Panc1 (cell line): Measurements from ENCODE around the gene VMO1. TPM values are rescaled to one million over a fixed set of nuclear protein-coding genes. Genes with fewer than 3 reads are reported as not detected.

Experiments
- ATAC-seq: fragments of 200-7000 bp; cut with Tn5 transposase; 2 replicates; pipeline ENCODE4 v1.9.1; 2020; ENCODE audit warnings: mild to moderate bottlenecking, moderate library complexity
- BruUV-seq: library from RNA; stranded (reverse); fragments of 400-500 nt; replicated peaks from 2 replicates; lab custom pipeline; 2021; lab: Mats Ljungman, UMichigan
- CTCF ChIA-PET: fragments of 300-600 bp; sonication (Branson Sonifier 250); formaldehyde crosslinking; loops from one replicate; lab custom pipeline; 2022; ENCODE audit warnings: antibody characterized with exemption; lab: Charles Lee
- POLR2A ChIA-PET: fragments of 300-600 bp; sonication (Branson Sonifier 250); formaldehyde crosslinking; loops from one replicate; lab custom pipeline; 2022; ENCODE audit warnings: antibody characterized with exemption; lab: Charles Lee
- DNase-seq: peaks from one replicate; pipeline ENCODE4 v3.0.0-alpha.2; 2010; ENCODE audit warnings: low read depth, low spot score
- H3K27ac ChIP-seq: 2 replicates; pipeline ENCODE4 v1.5.1; 2011; ENCODE audit warnings: mild to moderate bottlenecking, low read length, inconsistent platforms
- H3K27me3 ChIP-seq: fragments of 200-500 bp; sonication (Bioruptor generic); 2 replicates; pipeline ENCODE4 v1.6.0; 2014; ENCODE audit warnings: low read length, inconsistent platforms; ENCODE audit not compliant: control insufficient read depth, insufficient read depth
- H3K36me3 ChIP-seq: fragments of 200-500 bp; sonication (Bioruptor generic); 2 replicates; pipeline ENCODE4 v1.5.1; 2014; ENCODE audit warnings: inconsistent platforms, mild to moderate bottlenecking, low read length, moderate library complexity; ENCODE audit not compliant: control insufficient read depth, insufficient read depth
- H3K4me1 ChIP-seq: 2 replicates; pipeline ENCODE4 v1.5.1; 2011; ENCODE audit warnings: inconsistent platforms, mild to moderate bottlenecking, low read length, moderate library complexity; ENCODE audit not compliant: control insufficient read depth, insufficient read depth
- H3K4me3 ChIP-seq, 2 experiments: 2 replicates each; pipeline ENCODE4 v1.5.1; 2011 to 2012; ENCODE audit warnings: low read depth in 2 of 2, low read length in 2 of 2, mild to moderate bottlenecking in 2 of 2, inconsistent platforms in 1 of 2, moderate library complexity in 1 of 2
- H3K9me3 ChIP-seq: fragments of 200-500 bp; sonication (Bioruptor generic); 2 replicates; pipeline ENCODE4 v1.5.1; 2014; ENCODE audit warnings: low read depth, mild to moderate bottlenecking, inconsistent platforms, low read length, moderate library complexity; ENCODE audit not compliant: control insufficient read depth, insufficient read depth
- CTCF ChIP-seq: fragments of 450-650 bp; IDR thresholded peaks from 2 replicates; pipeline ENCODE4 v1.5.1; 2017; ENCODE audit warnings: mild to moderate bottlenecking
- POLR2AphosphoS5 ChIP-seq: IDR thresholded peaks from 2 replicates; pipeline ENCODE4 v1.6.1; 2012; ENCODE audit warnings: mild to moderate bottlenecking, low read depth, low read length, moderate library complexity
- REST ChIP-seq, 2 experiments: IDR thresholded peaks; 2 replicates each; pipeline ENCODE4 v1.6.1; 2011 to 2012; ENCODE audit warnings: low read depth in 2 of 2, control low read depth in 1 of 2, low read length in 1 of 2, mild to moderate bottlenecking in 1 of 2, moderate library complexity in 1 of 2; ENCODE audit not compliant: insufficient read depth in 1 of 2
- SIN3A ChIP-seq: IDR thresholded peaks from 2 replicates; pipeline ENCODE4 v1.6.1; 2012; ENCODE audit warnings: low read depth, mild to moderate bottlenecking, low read length, moderate library complexity, borderline replicate concordance; ENCODE audit not compliant: insufficient read depth
- TCF7L2 ChIP-seq: IDR thresholded peaks from 2 replicates; pipeline ENCODE4 v1.6.1; 2011; ENCODE audit warnings: mild to moderate bottlenecking, low read depth, low read length, inconsistent platforms
- in situ Hi-C: cut with HindIII; loops from 2 replicates; pipeline ENCODE4 v1.10.0; 2016; ENCODE audit warnings: low sequenced_read_pairs, low pct_unique_long_range_greater_than_20kb
- intact Hi-C: fragments of 100-400 bp; cut with micrococcal nuclease; formaldehyde crosslinking; loops from one replicate; pipeline ENCODE4 v1.10.0; 2022; ENCODE audit not compliant: unreplicated experiment
- total RNA-seq: library from RNA; stranded (reverse); gene quantifications from one replicate; pipeline ENCODE4 v1.2.1, GENCODE V29; 2021; ENCODE audit not compliant: unreplicated experiment

VMO1 gene
- total RNA-seq, 1 experiment from 2014 or later = 0.49 TPM

- DNase-seq (no peak), ATAC-seq (no peak)
- no peak for TF ChIP-seq CTCF
- TF ChIP-seq SIN3A = no peak
- TF ChIP-seq REST (IDR thresholded peaks at IDR 0.05; ENCODE audit: insufficient read depth in 1 of 2, low read depth in 2 of 2, low read length in 1 of 2) = no peak
- TF ChIP-seq POLR2AphosphoS5 = no peak
- TF ChIP-seq TCF7L2 = no peak
- Histone ChIP-seq H3K27ac (no peak overlapping the region), H3K36me3 (no peaks in the 10 kb centered on the region), H3K9me3 (no peaks in the 10 kb centered on the region), H3K4me1 (no peaks in the 10 kb centered on the region), H3K4me3 (no peak overlapping the region), H3K27me3 (peaks cover 2% of the 10 kb centered on the region)
- intact Hi-C loops = no loop called here
- in situ Hi-C loops = no loop called here
- BruUV-seq = no TSS peak
- POLR2A ChIA-PET = no interaction called here
- CTCF ChIA-PET = no interaction called here
Observed at GRCh38 chr17:4747847-4748246, 38.3 kb downstream of the VMO1 start.

GRCh38 chr17:4744999-4745969, 40.9 kb downstream of the VMO1 start:
- BruUV-seq = no TSS peak
- ChIA-PET POLR2A (no interaction called here), CTCF (no interaction called here)
- intact Hi-C loops = no loop called here
- DNase-seq (no peak), ATAC-seq (0 out of 2 replicates have a peak, but pooled peaks have one; percentile 40)
- in situ Hi-C loops = no loop called here
- Histone ChIP-seq H3K27me3 (peaks cover 2% of the 10 kb centered on the region), H3K27ac (no peak overlapping the region), H3K9me3 (no peaks in the 10 kb centered on the region), H3K4me1 (no peaks in the 10 kb centered on the region), H3K4me3 (no peak overlapping the region), H3K36me3 (no peaks in the 10 kb centered on the region)
- TF ChIP-seq SIN3A (no peak), CTCF (no peak), POLR2AphosphoS5 (no peak), TCF7L2 (no peak), REST (IDR thresholded peaks at IDR 0.05; ENCODE audit: insufficient read depth in 1 of 2, low read depth in 2 of 2, low read length in 1 of 2) (no peak)
